Measurements from ENCODE around the gene SLC16A7.
"Not testable (repeated sequence)": the region's sequence is repeated elsewhere in the genome, so short reads cannot be mapped to it uniquely, and the experiment has no call there.

The SLC16A7 gene

GRCh38 chr12:59595883-59596540 is at the start of gene SLC16A7:
Gene SLC16A7, plus strand, starts transcription at chr12:59596029. Its CDS starts 108,773 bp downstream, at chr12:59704802.
- DNase-seq (ENCODE audit: low read depth), result peak; percentile 42

- DNase-seq (ENCODE audit: low read depth), result no peak
These were observed 46.9 kb upstream of the SLC16A7 start for GRCh38 chr12:59548930-59549329.

- DNase-seq (ENCODE audit: low read depth), result no peak
These were observed 36.1 kb upstream of the SLC16A7 start for GRCh38 chr12:59559696-59560095.

- DNase-seq (ENCODE audit: low read depth), result no peak
These were observed 25.7 kb upstream of the SLC16A7 start for GRCh38 chr12:59570145-59570544.

- no peak for DNase-seq (ENCODE audit: low read depth)
These were observed 21.4 kb upstream of the SLC16A7 start for GRCh38 chr12:59574406-59574805.

GRCh38 chr12:59575826-59576225 is 20.0 kb upstream of the SLC16A7 start:
- no peak for DNase-seq (ENCODE audit: low read depth)

- no peak for DNase-seq (ENCODE audit: low read depth)
These were observed 17.6 kb upstream of the SLC16A7 start for GRCh38 chr12:59578254-59578653.

- DNase-seq (ENCODE audit: low read depth), result no peak
These were observed 16.2 kb upstream of the SLC16A7 start for GRCh38 chr12:59579631-59580030.

- DNase-seq (ENCODE audit: low read depth), result no peak
These were observed 15.8 kb upstream of the SLC16A7 start for GRCh38 chr12:59580050-59580449.

- no peak for DNase-seq (ENCODE audit: low read depth)
These were observed 12.7 kb upstream of the SLC16A7 start for GRCh38 chr12:59583003-59583712.

GRCh38 chr12:59587710-59588109 is 8.1 kb upstream of the SLC16A7 start:
- no peak for DNase-seq (ENCODE audit: low read depth)

GRCh38 chr12:59593761-59594160 is 2.1 kb upstream of the SLC16A7 start:
- DNase-seq (ENCODE audit: low read depth), result no peak

GRCh38 chr12:59594943-59595500 is 807 bp upstream of the SLC16A7 start:
- DNase-seq (ENCODE audit: low read depth), result no peak

GRCh38 chr12:59595565-59595882 is 305 bp upstream of the SLC16A7 start:
- no peak for DNase-seq (ENCODE audit: low read depth)

GRCh38 chr12:59597385-59597781 is 1.6 kb downstream of the SLC16A7 start:
- peak; percentile 96 for DNase-seq (ENCODE audit: low read depth)

- DNase-seq (ENCODE audit: low read depth), result peak; percentile 53
These were observed 4.3 kb downstream of the SLC16A7 start for GRCh38 chr12:59600171-59600570.

- no peak for DNase-seq (ENCODE audit: low read depth)
These were observed 7.9 kb downstream of the SLC16A7 start for GRCh38 chr12:59603754-59604153.

GRCh38 chr12:59612823-59613434 is 17.1 kb downstream of the SLC16A7 start:
- DNase-seq (ENCODE audit: low read depth), result not testable (repeated sequence)

GRCh38 chr12:59615392-59616165 is 19.8 kb downstream of the SLC16A7 start:
- no peak for DNase-seq (ENCODE audit: low read depth)

GRCh38 chr12:59619461-59620240 is 23.8 kb downstream of the SLC16A7 start:
- no peak for DNase-seq (ENCODE audit: low read depth)

- no peak for DNase-seq (ENCODE audit: low read depth)
These were observed 24.5 kb downstream of the SLC16A7 start for GRCh38 chr12:59620326-59620725.
